Measurements from ENCODE around the gene CDIPT. TPM values are rescaled to one million over a fixed set of nuclear protein-coding genes. Genes with fewer than 3 reads are reported as not detected.

Gene CDIPT
- total RNA-seq, 1 donor from 2014 or later, result 88.1 TPM

- Histone ChIP-seq H2AFZ (ENCODE audit: low read depth, low read length) (no peak overlapping the region), H4K20me1 (ENCODE audit: insufficient read depth, low read length) (peaks cover 34% of the 10 kb centered on the region), H3K79me2 (ENCODE audit: insufficient read depth, low read length) (peaks cover 36% of the 10 kb centered on the region), H3K4me1 (ENCODE audit: insufficient read depth, low read length) (peaks cover 39% of the 10 kb centered on the region), H3K36me3 (ENCODE audit: insufficient read depth, low read length) (no peaks in the 10 kb centered on the region), H3K4me3 (ENCODE audit: insufficient read depth, low read depth, low read length) (peak overlapping the region; percentile 77), H3K4me2 (ENCODE audit: low read length) (peak overlapping the region; percentile 93), H3K27ac (ENCODE audit: low read depth, low read length) (no peak overlapping the region), H3K9ac (ENCODE audit: low read length) (peak overlapping the region; percentile 84), H3K27me3 (ENCODE audit: insufficient read depth, low read length) (no peaks in the 10 kb centered on the region), H3K9me3 (ENCODE audit: insufficient read depth, low read depth, low read length) (no peaks in the 10 kb centered on the region)
- no peak overlapping the region for H3K27ac Mint-ChIP-seq (ENCODE audit: unreplicated experiment)
- no peaks in the 10 kb centered on the region for H3K27me3 Mint-ChIP-seq (ENCODE audit: low read depth, unreplicated experiment)
- no peaks in the 10 kb centered on the region for H3K9me3 Mint-ChIP-seq (ENCODE audit: unreplicated experiment)
- peaks cover 37% of the 10 kb centered on the region for H3K4me1 Mint-ChIP-seq (ENCODE audit: low read depth, unreplicated experiment)
- H3K4me3 Mint-ChIP-seq (ENCODE audit: unreplicated experiment), result peak overlapping the region; percentile 91
- peaks cover 9% of the 10 kb centered on the region for H3K36me3 Mint-ChIP-seq (ENCODE audit: low read depth, unreplicated experiment)
- DNase-seq (ENCODE audit: low read depth), result no peak
- TF ChIP-seq EZH2 (IDR thresholded peaks at IDR 0.05; ENCODE audit: insufficient read depth, low read length) (no peak), CTCF (IDR thresholded peaks at IDR 0.05; ENCODE audit: insufficient read depth, low read depth, low read length) (no peak)
- FAIRE-seq, result no peak
Measured at GRCh38 chr16:29809031-29809747, 53.8 kb downstream of the CDIPT start.

Other genes with a start within 250 kb of the CDIPT start
- 0.07 TPM in 1 of 2 replicates, not detected in the other for gene SPN, start 200.0 kb downstream of the CDIPT start, total RNA-seq
- 85.9 and 98.1 TPM in 2 replicates for gene QPRT, start 184.0 kb downstream of the CDIPT start, total RNA-seq
- gene C16orf54, start 117.2 kb downstream of the CDIPT start, total RNA-seq, result not detected in 2 replicates
- not detected in 2 replicates for gene ZG16, start 85.0 kb downstream of the CDIPT start, total RNA-seq
- gene KIF22, start 72.5 kb downstream of the CDIPT start, total RNA-seq, result 12.5 and 14.3 TPM in 2 replicates
- 216 and 247 TPM in 2 replicates for gene MAZ, start 56.7 kb downstream of the CDIPT start, total RNA-seq
- gene PRRT2, start 51.0 kb downstream of the CDIPT start, total RNA-seq, result 6.2 and 6.7 TPM in 2 replicates
- 20.1 and 20.8 TPM in 2 replicates for gene PAGR1, start 47.1 kb downstream of the CDIPT start, total RNA-seq
- 38.7 and 40.1 TPM in 2 replicates for gene MVP, start 42.8 kb downstream of the CDIPT start, total RNA-seq
- 69.6 and 90.6 TPM in 2 replicates for gene SEZ6L2, start 36.3 kb upstream of the CDIPT start, total RNA-seq
- gene ASPHD1, start 37.3 kb upstream of the CDIPT start, total RNA-seq, result 43.3 and 44.8 TPM in 2 replicates
- gene KCTD13, start 63.0 kb upstream of the CDIPT start, total RNA-seq, result 25.1 and 27.1 TPM in 2 replicates
- gene TMEM219, start 98.9 kb upstream of the CDIPT start, total RNA-seq, result 96.6 and 104 TPM in 2 replicates
- gene TAOK2, start 110.6 kb upstream of the CDIPT start, total RNA-seq, result 55.2 and 55.9 TPM in 2 replicates
- gene HIRIP3, start 132.4 kb upstream of the CDIPT start, total RNA-seq, result 4.3 and 5.0 TPM in 2 replicates
- gene INO80E, start 133.0 kb upstream of the CDIPT start, total RNA-seq, result 58.5 and 64.8 TPM in 2 replicates
- 0.50 and 0.89 TPM in 2 replicates for gene DOC2A, start 147.8 kb upstream of the CDIPT start, total RNA-seq
- not detected in 2 replicates for gene C16orf92, start 160.0 kb upstream of the CDIPT start, total RNA-seq
- 1.4 and 1.9 TPM in 2 replicates for gene TLCD3B, start 168.0 kb upstream of the CDIPT start, total RNA-seq
- 1,795 and 1,830 TPM in 2 replicates for gene ALDOA, start 202.5 kb upstream of the CDIPT start, total RNA-seq
- 140 TPM in 2 replicates for gene PPP4C, start 212.8 kb upstream of the CDIPT start, total RNA-seq
- gene TBX6, start 228.7 kb upstream of the CDIPT start, total RNA-seq, result 0.22 and 0.27 TPM in 2 replicates
- 20.5 and 25.2 TPM in 2 replicates for gene YPEL3, start 233.0 kb upstream of the CDIPT start, total RNA-seq